ENCODE data around the gene PTDSS2.

PTDSS2 gene

GRCh38 chr11:507727-508515 is 57.8 kb downstream of the PTDSS2 start:
- Histone ChIP-seq H2BK5ac (ENCODE audit: low read depth, low read length, poor library complexity, severe bottlenecking) (peak overlapping the region; percentile 63), H3K79me1 (replicated peaks; ENCODE audit: low read length, poor library complexity, severe bottlenecking) (peaks cover 27% of the 10 kb centered on the region), H3K27ac (ENCODE audit: low read length, poor library complexity, severe bottlenecking) (no peak overlapping the region), H2BK12ac (ENCODE audit: low read length in 2 of 2) (no peak overlapping the region), H4K91ac (ENCODE audit: low read length) (peak overlapping the region; percentile 60), H2BK15ac (ENCODE audit: low read depth, poor library complexity, severe bottlenecking) (no peak overlapping the region), H2AFZ (ENCODE audit: low read depth, low read length) (no peak overlapping the region), H3K18ac (ENCODE audit: low read depth in 1 of 2, low read length in 2 of 2) (peak overlapping the region; percentile 55 to 83), H3K27me3 (ENCODE audit: control insufficient read depth in 1 of 2, insufficient read depth in 1 of 2, low read length in 2 of 2) (no peaks in the 10 kb centered on the region), H3K9ac (ENCODE audit: low read length) (peak overlapping the region; percentile 90), H3K36me3 (ENCODE audit: control insufficient read depth in 1 of 2, insufficient read depth in 2 of 2, low read depth in 1 of 2, low read length in 2 of 2) (peaks cover 27 to 37% of the 10 kb centered on the region in 2 experiments), H4K8ac (ENCODE audit: low read length) (no peak overlapping the region), H3K14ac (ENCODE audit: low read length in 2 of 2) (peak overlapping the region in 1 of 2 experiments; percentile 68), H3K4me2 (ENCODE audit: low read length, poor library complexity, severe bottlenecking) (peak overlapping the region; percentile 86), H3K4ac (ENCODE audit: low read depth in 1 of 2, low read length in 2 of 2) (peak overlapping the region; percentile 5 to 64), H3K23ac (ENCODE audit: low read length in 2 of 2) (peak overlapping the region in 1 of 2 experiments; percentile 46), H2AK5ac (ENCODE audit: low read length, severe bottlenecking) (no peak overlapping the region), H3K9me3 (ENCODE audit: control insufficient read depth, low read length) (no peaks in the 10 kb centered on the region), H3K4me3 (ENCODE audit: insufficient read depth in 1 of 2, low read depth in 1 of 2, low read length in 2 of 2) (peak overlapping the region; percentile 57 to 85), H2BK120ac (ENCODE audit: low read depth, low read length) (peak overlapping the region; percentile 73), H3K4me1 (ENCODE audit: control insufficient read depth, insufficient read depth, low read depth, low read length) (peaks cover 19% of the 10 kb centered on the region)
- peak; percentile 37 for DNase-seq
- 35% methylated on average over 44 of the region's 45 CpGs for WGBS

- Histone ChIP-seq H2BK120ac (ENCODE audit: low read depth, low read length) (no peak overlapping the region), H4K91ac (ENCODE audit: low read length) (no peak overlapping the region), H3K36me3 (ENCODE audit: control insufficient read depth in 1 of 2, insufficient read depth in 2 of 2, low read depth in 1 of 2, low read length in 2 of 2) (peaks cover 31 to 37% of the 10 kb centered on the region in 2 experiments), H3K9ac (ENCODE audit: low read length) (no peak overlapping the region), H3K79me1 (replicated peaks; ENCODE audit: low read length, poor library complexity, severe bottlenecking) (peaks cover 24% of the 10 kb centered on the region), H3K27me3 (ENCODE audit: control insufficient read depth in 1 of 2, insufficient read depth in 1 of 2, low read length in 2 of 2) (no peaks in the 10 kb centered on the region), H3K18ac (ENCODE audit: low read depth in 1 of 2, low read length in 2 of 2) (no peak overlapping the region), H3K23ac (ENCODE audit: low read length in 2 of 2) (no peak overlapping the region), H2AK5ac (ENCODE audit: low read length, severe bottlenecking) (no peak overlapping the region), H2BK15ac (ENCODE audit: low read depth, poor library complexity, severe bottlenecking) (no peak overlapping the region), H2BK12ac (ENCODE audit: low read length in 2 of 2) (no peak overlapping the region), H2AFZ (ENCODE audit: low read depth, low read length) (no peak overlapping the region), H3K27ac (ENCODE audit: low read length, poor library complexity, severe bottlenecking) (no peak overlapping the region), H3K4me1 (ENCODE audit: control insufficient read depth, insufficient read depth, low read depth, low read length) (peaks cover 20% of the 10 kb centered on the region), H3K4me3 (ENCODE audit: insufficient read depth in 1 of 2, low read depth in 1 of 2, low read length in 2 of 2) (no peak overlapping the region), H3K14ac (ENCODE audit: low read length in 2 of 2) (no peak overlapping the region), H3K4ac (ENCODE audit: low read depth in 1 of 2, low read length in 2 of 2) (no peak overlapping the region), H4K8ac (ENCODE audit: low read length) (no peak overlapping the region), H2BK5ac (ENCODE audit: low read depth, low read length, poor library complexity, severe bottlenecking) (no peak overlapping the region), H3K4me2 (ENCODE audit: low read length, poor library complexity, severe bottlenecking) (no peak overlapping the region), H3K9me3 (ENCODE audit: control insufficient read depth, low read length) (no peaks in the 10 kb centered on the region)
- no peak for DNase-seq
- WGBS, result 98% methylated on average over 3 of the region's 5 CpGs
Measured at GRCh38 chr11:508956-509355, 58.9 kb downstream of the PTDSS2 start.

- no peak overlapping the region for H2BK12ac ChIP-seq (ENCODE audit: low read length in 2 of 2)
- peaks cover 12% of the 10 kb centered on the region for H3K79me1 ChIP-seq (replicated peaks; ENCODE audit: low read length, poor library complexity, severe bottlenecking)
- H4K91ac ChIP-seq (ENCODE audit: low read length), result no peak overlapping the region
- H3K18ac ChIP-seq (ENCODE audit: low read depth in 1 of 2, low read length in 2 of 2), result no peak overlapping the region
- H3K27me3 ChIP-seq (ENCODE audit: control insufficient read depth in 1 of 2, insufficient read depth in 1 of 2, low read length in 2 of 2), result no peaks in the 10 kb centered on the region
- no peak overlapping the region for H3K4ac ChIP-seq (ENCODE audit: low read depth in 1 of 2, low read length in 2 of 2)
- H3K4me2 ChIP-seq (ENCODE audit: low read length, poor library complexity, severe bottlenecking), result no peak overlapping the region
- H3K27ac ChIP-seq (ENCODE audit: low read length, poor library complexity, severe bottlenecking), result no peak overlapping the region
- H2BK5ac ChIP-seq (ENCODE audit: low read depth, low read length, poor library complexity, severe bottlenecking), result no peak overlapping the region
- H3K4me1 ChIP-seq (ENCODE audit: control insufficient read depth, insufficient read depth, low read depth, low read length), result peaks cover 12% of the 10 kb centered on the region
- no peak overlapping the region for H3K23ac ChIP-seq (ENCODE audit: low read length in 2 of 2)
- no peak overlapping the region for H2BK15ac ChIP-seq (ENCODE audit: low read depth, poor library complexity, severe bottlenecking)
- H2BK120ac ChIP-seq (ENCODE audit: low read depth, low read length), result no peak overlapping the region
- H3K14ac ChIP-seq (ENCODE audit: low read length in 2 of 2), result no peak overlapping the region
- no peak overlapping the region for H2AFZ ChIP-seq (ENCODE audit: low read depth, low read length)
- no peak overlapping the region for H2AK5ac ChIP-seq (ENCODE audit: low read length, severe bottlenecking)
- peaks cover 41 to 43% of the 10 kb centered on the region in 2 experiments for H3K36me3 ChIP-seq (ENCODE audit: control insufficient read depth in 1 of 2, insufficient read depth in 2 of 2, low read depth in 1 of 2, low read length in 2 of 2)
- H4K8ac ChIP-seq (ENCODE audit: low read length), result no peak overlapping the region
- no peak overlapping the region for H3K9ac ChIP-seq (ENCODE audit: low read length)
- H3K9me3 ChIP-seq (ENCODE audit: control insufficient read depth, low read length), result peaks cover 3% of the 10 kb centered on the region
- DNase-seq, result no peak
- 96% methylated on average over 28 of the region's 29 CpGs for WGBS
- H3K4me3 ChIP-seq (ENCODE audit: insufficient read depth in 1 of 2, low read depth in 1 of 2, low read length in 2 of 2), result no peak overlapping the region
Measured at GRCh38 chr11:512761-513595, 62.9 kb downstream of the PTDSS2 start.

GRCh38 chr11:514606-515005 is 64.5 kb downstream of the PTDSS2 start:
- Histone ChIP-seq H3K36me3 (ENCODE audit: control insufficient read depth in 1 of 2, insufficient read depth in 2 of 2, low read depth in 1 of 2, low read length in 2 of 2) (peaks cover 37 to 38% of the 10 kb centered on the region in 2 experiments), H3K4me3 (ENCODE audit: insufficient read depth in 1 of 2, low read depth in 1 of 2, low read length in 2 of 2) (no peak overlapping the region), H3K27me3 (ENCODE audit: control insufficient read depth in 1 of 2, insufficient read depth in 1 of 2, low read length in 2 of 2) (no peaks in the 10 kb centered on the region), H3K9me3 (ENCODE audit: control insufficient read depth, low read length) (peaks cover 3% of the 10 kb centered on the region), H3K14ac (ENCODE audit: low read length in 2 of 2) (no peak overlapping the region), H3K4me2 (ENCODE audit: low read length, poor library complexity, severe bottlenecking) (no peak overlapping the region), H2AFZ (ENCODE audit: low read depth, low read length) (no peak overlapping the region), H2BK5ac (ENCODE audit: low read depth, low read length, poor library complexity, severe bottlenecking) (no peak overlapping the region), H4K91ac (ENCODE audit: low read length) (no peak overlapping the region), H3K4me1 (ENCODE audit: control insufficient read depth, insufficient read depth, low read depth, low read length) (peaks cover 14% of the 10 kb centered on the region), H3K27ac (ENCODE audit: low read length, poor library complexity, severe bottlenecking) (no peak overlapping the region), H2BK12ac (ENCODE audit: low read length in 2 of 2) (no peak overlapping the region), H3K18ac (ENCODE audit: low read depth in 1 of 2, low read length in 2 of 2) (no peak overlapping the region), H3K79me1 (replicated peaks; ENCODE audit: low read length, poor library complexity, severe bottlenecking) (peaks cover 8% of the 10 kb centered on the region), H4K8ac (ENCODE audit: low read length) (no peak overlapping the region), H2BK120ac (ENCODE audit: low read depth, low read length) (no peak overlapping the region), H3K4ac (ENCODE audit: low read depth in 1 of 2, low read length in 2 of 2) (no peak overlapping the region), H3K23ac (ENCODE audit: low read length in 2 of 2) (no peak overlapping the region), H2AK5ac (ENCODE audit: low read length, severe bottlenecking) (no peak overlapping the region), H2BK15ac (ENCODE audit: low read depth, poor library complexity, severe bottlenecking) (no peak overlapping the region), H3K9ac (ENCODE audit: low read length) (no peak overlapping the region)
- WGBS, result 98% methylated on average over 10 of the region's 10 CpGs
- DNase-seq, result no peak
